HTERT RPE-1 (cell line): ENCODE measurements around the gene REST.
"Not testable (repeated sequence)": the region's sequence is repeated elsewhere in the genome, so short reads cannot be mapped to it uniquely, and the experiment has no call there.

Experiments
- in situ Hi-C: fragments of 300-500 bp; cut with MboI; formaldehyde crosslinking; loops from 4 replicates; pipeline ENCODE4 v1.14.3; 2020; ENCODE audit warnings: low sequenced_read_pairs

The REST gene, protein sequence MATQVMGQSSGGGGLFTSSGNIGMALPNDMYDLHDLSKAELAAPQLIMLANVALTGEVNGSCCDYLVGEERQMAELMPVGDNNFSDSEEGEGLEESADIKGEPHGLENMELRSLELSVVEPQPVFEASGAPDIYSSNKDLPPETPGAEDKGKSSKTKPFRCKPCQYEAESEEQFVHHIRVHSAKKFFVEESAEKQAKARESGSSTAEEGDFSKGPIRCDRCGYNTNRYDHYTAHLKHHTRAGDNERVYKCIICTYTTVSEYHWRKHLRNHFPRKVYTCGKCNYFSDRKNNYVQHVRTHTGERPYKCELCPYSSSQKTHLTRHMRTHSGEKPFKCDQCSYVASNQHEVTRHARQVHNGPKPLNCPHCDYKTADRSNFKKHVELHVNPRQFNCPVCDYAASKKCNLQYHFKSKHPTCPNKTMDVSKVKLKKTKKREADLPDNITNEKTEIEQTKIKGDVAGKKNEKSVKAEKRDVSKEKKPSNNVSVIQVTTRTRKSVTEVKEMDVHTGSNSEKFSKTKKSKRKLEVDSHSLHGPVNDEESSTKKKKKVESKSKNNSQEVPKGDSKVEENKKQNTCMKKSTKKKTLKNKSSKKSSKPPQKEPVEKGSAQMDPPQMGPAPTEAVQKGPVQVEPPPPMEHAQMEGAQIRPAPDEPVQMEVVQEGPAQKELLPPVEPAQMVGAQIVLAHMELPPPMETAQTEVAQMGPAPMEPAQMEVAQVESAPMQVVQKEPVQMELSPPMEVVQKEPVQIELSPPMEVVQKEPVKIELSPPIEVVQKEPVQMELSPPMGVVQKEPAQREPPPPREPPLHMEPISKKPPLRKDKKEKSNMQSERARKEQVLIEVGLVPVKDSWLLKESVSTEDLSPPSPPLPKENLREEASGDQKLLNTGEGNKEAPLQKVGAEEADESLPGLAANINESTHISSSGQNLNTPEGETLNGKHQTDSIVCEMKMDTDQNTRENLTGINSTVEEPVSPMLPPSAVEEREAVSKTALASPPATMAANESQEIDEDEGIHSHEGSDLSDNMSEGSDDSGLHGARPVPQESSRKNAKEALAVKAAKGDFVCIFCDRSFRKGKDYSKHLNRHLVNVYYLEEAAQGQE

DNA sequence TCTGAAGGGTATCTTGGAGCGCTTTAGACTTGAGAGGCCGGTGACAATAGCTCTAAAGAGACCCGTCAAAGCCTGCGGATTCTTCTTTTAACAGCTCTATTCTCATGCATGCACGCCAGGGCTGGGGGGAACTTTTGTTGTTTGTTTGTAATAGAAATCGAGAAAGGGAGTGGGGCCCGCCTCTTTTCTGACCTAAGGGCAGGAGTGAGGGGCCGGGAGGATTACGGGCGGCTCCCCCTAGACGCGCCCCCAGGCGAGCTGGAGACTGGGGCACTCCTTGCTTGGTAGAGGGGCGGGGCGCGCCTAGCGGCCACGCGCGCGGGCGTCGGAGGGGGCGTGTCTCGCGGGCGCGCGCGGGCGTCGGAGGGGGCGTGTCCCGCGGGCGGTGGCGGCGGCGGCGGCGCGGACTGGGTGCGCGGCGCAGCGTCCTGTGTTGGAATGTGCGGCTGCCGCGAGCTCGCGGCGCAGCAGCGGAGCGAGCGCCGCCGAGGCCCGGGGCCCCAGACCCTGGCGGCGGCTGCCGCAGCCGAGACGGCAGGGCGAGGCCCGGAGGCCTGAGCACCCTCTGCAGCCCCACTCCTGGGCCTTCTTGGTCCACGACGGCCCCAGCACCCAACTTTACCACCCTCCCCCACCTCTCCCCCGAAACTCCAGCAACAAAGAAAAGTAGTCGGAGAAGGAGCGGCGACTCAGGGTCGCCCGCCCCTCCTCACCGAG is at the start of gene REST:
Gene REST (plus strand): TSS at position 412 of the 717 bp plus-strand sequence. CDS start 2,739 bp downstream, outside the sequence.
- in situ Hi-C loops, result no loop called here

DNA sequence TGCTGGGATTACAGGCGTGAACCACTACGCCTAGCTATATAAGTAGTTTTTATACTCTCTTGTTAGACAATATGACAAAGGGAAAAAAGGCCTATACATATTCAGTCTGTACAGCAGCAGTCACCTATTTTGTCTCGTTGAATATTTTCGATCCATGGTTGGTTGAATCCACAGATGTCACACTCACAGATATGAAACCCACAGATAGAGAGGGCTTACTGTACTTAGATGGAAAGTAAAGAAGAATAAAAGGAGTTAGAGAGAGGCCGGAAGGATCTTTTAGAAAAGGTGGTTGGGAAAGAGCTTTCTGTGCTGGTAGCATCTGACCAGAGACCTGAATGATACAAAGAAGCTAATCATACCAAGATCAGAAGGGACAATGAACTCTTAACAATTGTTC is 47.9 kb upstream of the REST start:
- in situ Hi-C loops, result no loop called here

DNA sequence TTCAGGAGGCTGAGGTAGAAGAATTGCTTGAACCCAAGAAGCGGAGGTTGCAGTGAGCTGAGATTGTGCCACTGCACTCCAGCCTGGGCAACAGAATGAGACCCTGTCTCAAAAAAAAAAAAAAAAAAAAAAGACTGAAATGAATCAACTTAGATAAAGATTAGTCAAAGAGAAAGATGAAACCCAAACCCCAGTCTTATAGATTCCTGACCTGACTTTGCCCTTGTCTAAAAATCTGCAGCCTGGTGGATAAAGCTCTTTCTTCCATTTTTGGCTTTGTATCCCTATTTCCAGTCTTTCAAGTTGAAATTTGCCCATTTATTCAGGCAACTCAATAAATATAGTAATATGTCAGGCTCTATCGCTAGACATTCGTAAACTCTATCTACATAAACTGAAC is 46.9 kb upstream of the REST start:
- in situ Hi-C loops, result no loop called here

DNA sequence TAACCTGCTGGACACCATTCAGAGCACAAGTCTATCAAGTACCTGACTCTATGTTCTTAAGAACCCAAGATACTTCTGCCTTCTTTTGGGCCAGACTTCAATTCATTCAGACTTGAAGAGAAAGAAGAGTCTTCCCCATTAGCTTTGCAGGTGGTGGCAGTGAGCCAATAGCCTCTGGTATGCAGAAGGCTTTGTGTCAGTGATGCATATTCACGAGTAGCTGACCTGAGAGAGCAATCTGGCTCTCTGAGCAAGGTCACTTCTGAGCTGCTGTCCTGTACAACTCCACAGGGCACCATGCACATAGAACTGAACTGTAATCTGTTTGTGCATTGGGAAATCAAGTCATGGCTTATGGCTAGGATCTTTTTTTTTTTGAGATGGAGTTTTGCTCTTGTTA is 46.3 kb upstream of the REST start:
- in situ Hi-C loops, result no loop called here

DNA sequence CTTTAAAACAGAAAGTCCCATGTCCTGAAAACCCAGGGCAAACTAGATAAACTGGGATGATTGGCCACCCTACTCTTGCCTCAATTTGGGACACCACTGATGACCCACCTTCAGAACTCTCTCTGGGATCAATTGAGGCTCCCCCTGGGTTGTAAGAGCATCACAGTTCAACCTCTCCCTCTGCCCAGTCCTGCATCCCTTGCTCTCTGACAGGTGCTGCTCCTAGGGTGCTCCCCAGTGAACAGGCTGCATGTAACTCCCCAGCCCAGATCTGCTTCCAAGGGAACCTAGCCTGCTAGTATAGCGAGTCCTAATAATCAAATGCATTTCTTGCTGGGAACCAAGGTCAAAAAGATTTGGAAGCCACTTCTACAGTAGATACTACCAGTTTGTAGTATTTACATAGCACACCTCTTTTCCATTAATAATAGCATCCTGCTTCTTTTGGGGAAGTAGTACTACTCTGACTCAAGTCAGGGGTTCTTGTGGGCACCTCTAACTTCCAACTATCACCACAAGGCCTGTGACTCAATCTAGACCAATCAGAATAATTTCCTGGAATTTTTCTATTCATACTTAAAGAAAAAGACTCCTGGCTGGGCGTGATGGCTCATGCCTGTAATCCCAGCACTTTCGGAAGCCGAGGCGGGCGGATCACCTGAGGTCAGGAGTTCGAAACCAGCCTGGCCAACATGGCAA is 44.1 kb upstream of the REST start:
- in situ Hi-C loops, result no loop called here

DNA sequence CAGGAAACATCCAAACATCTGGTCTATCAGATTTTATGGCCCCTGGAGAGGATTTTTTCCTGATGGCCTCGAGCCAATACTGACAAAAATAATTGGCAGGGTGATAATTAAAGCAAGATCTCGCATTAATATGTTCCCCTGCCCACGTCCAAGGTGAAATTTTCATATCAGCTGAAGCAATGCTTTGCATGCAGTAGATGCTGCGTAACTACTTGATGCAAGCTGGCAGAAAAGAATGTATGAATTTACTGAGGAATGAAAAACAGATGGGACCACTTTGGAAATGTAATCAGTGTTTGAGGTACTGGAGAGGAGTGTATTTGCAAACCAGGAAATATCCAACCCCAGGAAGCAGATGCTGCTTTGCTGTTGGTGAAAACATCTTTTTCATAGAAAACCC is 36.8 kb upstream of the REST start:
- in situ Hi-C loops, result no loop called here

DNA sequence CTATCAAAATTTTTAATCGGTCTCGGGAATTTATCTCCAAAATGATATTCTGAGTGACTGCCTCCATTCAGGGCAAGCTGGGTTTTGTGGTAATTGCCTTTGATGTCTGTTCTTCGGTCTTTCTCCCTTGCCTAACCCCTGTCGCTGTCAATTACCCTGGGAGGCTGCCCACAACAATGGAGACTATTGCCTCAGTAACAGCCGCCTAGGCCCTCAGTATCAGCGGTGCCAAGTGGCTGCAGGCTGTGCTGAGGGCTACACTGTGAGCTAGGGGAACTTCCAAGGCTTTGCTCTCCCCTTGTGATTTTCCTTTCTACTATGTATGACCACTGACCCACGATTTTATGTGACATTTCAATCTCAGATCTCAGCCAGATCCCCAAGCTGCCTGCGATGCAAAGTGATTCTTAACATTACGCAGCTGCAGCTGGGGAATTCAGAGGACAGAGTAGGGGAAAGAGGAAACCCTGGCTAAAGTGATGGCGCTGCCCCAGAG is 36.3 kb upstream of the REST start:
- in situ Hi-C loops, result no loop called here

DNA sequence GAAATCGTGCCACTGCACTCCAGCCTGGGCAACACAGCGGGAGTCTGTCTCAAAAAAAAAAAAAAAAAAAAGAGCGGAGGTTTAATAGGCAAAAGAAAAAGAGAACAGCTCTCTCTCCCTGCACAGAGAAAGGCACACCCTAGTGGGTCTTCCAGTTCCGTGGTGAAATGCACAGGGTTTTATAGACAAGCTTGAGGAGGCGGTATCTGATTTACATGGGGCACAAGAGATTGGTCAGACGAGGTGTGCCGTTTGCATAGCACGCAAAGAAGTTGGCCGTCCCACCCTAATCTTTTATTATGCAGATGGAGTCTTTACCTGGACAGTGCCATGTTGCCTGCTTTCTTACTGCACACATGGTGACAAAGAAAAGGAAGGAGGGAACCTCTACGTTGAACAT is 33.5 kb upstream of the REST start:
- in situ Hi-C loops, result no loop called here

DNA sequence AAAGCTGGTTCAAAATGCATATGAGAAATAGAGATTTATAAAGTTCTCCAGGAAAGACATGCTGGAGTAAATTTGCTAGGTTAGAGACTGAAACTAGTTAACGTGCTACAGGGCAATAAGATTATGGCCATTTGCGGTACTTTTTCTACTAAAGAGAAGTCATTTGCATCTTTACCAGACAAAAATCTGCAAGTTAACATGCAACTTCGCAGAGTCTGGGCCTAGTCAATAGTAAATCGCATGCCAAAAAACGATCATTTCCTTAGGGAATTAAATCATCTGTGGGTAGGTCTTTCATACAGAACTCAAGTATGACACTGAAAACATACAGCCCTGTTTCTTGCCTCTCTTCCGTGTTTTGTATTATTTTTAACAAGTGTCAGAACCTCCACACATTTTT is 32.8 kb upstream of the REST start:
- in situ Hi-C loops, result no loop called here

DNA sequence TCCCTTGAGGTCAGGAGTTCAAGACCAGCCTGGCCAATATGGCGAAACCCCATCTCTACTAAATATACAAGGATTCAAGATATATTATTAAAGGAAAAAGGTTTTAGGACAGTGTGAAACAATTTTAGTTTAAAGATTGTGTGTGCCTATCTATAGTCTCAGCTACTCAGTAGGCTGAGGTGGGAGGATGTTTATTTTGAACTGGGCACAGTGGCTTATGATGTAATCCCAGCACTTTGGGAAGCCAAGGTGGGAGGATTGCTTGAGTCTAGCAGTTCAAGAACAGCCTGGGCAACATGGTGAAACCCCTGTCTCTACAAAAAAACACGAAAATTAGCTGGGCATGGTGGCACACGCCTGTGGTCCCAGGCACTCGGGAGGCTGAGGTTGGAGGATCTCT is 31.4 kb upstream of the REST start:
- in situ Hi-C loops, result no loop called here

DNA sequence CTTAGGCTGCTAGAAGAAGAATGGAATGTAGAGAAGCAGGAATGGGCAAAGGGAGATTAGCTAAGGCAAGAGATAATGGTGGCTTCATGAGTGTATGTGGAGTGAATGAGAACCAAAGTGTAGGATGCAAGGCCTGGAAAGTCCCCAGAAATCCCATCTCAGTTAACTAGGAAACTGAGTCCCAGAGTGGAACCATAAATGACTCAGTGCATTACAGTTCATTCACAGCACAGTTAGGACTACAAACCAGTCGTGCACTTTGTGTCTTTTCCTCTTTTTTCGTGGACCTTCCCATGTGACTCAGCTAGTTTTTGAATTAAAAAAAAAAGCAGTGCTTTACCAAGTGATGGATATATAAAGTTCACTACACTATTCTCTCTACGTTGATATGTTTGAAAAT is 27.7 kb upstream of the REST start:
- in situ Hi-C loops, result no loop called here

DNA sequence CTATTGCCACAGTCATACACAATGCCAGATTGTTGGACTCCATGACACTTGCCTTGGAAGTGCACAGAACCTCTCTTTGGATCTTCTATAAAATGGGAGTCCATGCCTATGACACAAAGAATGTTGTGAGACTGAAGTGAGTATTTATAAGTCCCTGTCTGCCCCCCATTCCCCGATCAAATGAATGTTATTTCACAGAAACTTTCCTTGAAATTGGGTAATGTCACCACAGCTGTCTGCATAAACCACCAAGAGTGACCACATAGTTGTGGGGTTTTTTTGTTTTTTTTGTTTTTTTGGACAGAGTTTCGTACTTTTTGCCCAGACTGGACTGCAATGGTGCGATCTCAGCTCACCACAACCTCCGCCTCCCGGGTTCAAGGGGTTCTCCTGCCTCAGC is 27.1 kb upstream of the REST start:
- in situ Hi-C loops, result no loop called here

DNA sequence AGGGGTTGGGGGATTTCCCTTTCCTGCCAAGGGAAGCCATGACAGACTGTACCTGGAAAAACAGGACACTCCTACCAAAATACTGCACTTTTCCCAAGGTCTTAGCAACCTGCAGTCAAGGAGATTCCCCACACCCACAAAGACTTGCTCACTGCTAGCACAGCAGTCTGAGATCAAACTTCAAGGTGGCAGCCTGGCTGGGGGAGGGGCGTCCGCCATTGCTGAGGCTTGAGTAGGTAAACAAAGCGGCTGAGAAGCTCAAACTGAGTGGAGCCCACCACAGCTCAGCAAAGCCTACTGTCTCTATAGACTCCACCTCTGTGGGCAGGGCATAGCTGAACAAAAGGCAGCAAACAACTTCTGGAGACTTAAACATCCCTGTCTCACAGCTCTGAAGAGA is 23.2 kb upstream of the REST start:
- in situ Hi-C loops, result not testable (repeated sequence)

DNA sequence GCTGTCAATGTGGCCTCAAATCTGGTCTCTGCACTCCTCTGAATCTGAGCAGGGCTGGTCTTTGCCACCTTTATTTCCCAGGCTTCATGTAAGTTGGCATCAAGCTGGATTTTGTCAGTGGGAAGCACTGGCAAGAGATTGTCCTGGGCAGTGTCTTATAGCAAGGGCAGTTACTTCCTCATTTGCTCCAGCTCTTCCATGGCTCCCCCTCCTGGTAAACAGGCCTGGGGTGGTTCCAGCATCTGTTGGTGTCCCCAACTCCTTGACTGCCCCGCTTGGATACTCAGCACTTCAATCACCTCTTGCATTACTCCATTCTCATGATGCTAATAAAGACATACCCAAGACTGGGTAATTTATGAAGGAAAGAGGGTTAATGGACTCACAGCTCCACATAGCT is 15.0 kb upstream of the REST start:
- in situ Hi-C loops, result no loop called here

DNA sequence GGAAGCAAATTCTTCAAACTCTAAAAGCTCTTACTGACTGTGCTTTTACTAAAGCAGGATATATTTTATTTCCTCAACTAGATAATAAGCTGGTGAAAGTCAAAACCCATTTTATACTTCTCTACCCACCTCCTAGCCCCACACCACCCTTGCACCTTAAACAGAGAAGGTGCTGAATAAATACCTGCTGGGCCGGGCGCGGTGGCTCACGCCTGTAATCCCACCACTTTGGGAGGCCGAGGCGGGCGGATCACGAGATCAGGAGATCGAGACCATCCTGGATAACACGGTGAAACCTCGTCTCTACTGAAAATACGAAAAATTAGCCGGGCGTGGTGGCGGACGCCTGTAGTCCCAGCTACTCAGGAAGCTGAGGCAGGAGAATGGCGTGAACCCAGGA is 9.9 kb upstream of the REST start:
- in situ Hi-C loops, result not testable (repeated sequence)

DNA sequence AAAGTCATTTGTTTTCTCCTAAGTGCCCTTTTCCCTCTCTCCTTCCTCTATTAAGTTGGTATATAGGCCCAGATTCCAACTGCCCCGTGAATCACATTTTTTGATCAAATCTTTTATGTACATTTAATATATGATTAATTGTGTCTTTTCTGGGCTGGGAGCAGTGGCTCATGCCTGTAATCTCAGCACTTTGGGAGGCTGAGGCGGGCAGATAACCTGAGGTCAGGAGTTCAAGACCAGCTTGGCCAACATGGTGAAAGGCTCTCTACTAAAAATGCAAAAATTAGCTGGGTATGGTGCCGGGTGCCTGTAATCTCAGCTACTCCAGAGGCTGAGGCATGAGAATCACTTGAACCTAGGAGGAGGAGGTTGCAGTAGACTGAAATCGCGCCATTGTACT is 7.5 kb upstream of the REST start:
- in situ Hi-C loops, result not testable (repeated sequence)

DNA sequence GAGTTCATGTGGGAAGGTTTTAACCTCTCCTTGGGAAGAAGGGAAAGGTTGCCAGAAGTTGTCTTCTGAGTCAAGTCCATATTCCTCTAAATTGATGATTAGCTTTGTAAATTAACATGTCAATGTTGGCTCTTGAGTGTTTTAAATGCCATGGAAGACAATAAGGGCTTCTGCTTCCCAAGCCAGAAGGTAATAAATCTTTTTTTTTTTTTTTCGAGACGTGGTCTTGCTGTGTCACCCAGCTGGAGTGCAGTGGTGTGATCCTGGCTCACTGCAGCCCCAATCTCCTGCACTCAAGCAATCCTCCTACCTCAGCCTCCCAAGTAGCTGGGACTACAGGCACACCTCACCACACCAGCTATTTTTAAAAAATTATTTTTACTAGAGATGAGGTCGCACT is 5.0 kb upstream of the REST start:
- in situ Hi-C loops, result no loop called here

DNA sequence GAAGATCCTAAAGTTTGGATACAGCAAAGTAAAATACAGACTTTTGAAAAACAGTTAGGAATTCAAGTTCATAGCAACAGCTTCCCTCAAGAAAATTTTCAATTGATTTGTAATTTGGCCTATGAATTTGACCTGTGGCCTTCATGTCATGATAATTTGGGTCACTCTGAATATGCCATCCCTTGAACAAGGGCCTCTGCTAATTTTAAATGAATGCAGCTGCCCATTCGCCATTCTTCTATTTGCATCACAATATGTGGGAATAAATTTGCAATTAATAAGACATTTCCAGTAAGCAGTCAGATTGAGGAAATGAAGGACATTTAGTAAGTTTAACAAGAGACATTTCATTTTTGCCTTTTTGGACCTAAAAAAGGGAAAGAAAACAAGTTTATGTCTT is 1.9 kb upstream of the REST start:
- in situ Hi-C loops, result no loop called here

DNA sequence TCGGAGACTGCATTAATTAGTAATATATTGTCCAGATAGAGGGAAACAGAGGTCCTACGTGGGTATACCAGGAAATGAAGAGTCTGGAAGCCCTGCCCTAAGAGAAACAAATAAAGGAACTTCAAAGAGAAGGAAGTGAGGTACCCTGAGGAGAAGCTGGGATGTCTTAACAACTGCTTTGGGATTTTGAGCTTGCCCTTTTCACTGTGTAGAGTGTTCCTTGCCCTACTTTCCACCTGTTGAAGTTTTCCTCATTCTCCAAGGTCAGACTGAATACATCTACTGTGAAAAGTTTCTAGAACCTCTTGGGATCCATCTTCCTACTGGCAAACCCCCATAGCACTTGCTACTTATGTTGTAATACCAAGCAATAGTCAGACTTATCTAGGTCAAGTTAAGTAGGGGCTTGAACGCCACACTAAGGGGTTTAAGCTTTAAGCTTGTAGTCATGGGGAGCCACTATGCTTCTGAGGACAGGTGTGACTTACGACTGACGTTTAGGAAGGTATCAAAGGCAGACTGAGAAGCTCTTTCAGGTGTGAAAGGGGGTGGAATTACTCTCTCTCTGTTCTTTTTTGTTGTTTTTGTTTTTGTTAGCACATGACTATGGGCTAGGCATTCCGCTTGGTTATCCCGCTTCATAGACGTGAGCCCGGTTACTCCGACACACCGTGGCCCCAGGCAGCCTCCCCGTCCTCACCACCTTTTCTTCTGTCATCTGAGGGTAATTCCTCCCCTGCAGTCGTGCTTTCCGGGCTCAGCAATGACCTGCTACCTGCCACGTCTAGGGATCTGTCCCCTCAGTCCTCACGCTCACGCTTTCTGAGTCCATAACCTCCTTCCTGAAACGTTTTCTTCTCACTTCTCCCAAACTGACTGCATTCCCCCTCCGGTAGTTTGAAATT is 959 bp upstream of the REST start:
- in situ Hi-C loops, result no loop called here
